SU-DHL-6 (cell line): ENCODE measurements around the gene ZFR2.

Experiments used
- H2AFZ ChIP-seq: fragments of 200-600 bp; sonication (generic); 2 replicates; pipeline ENCODE4 v1.6.1; 2014; ENCODE audit warnings: low read depth, mild to moderate bottlenecking, moderate library complexity, mixed read lengths, antibody characterized with exemption, low read length; ENCODE audit not compliant: severe bottlenecking
- H3F3A ChIP-seq: fragments of 200-600 bp; shearing (Covaris generic); 2 replicates; pipeline ENCODE4 v1.6.0; 2016; ENCODE audit warnings: antibody characterized with exemption, mild to moderate bottlenecking; ENCODE audit not compliant: insufficient read depth
- H3K27ac ChIP-seq: fragments of 200-600 bp; sonication (generic); 2 replicates; pipeline ENCODE4 v1.5.1; 2016; ENCODE audit warnings: low read depth, mild to moderate bottlenecking, low read length, moderate library complexity, mixed read lengths
- H3K27me3 ChIP-seq: fragments of 200-600 bp; sonication (generic), shearing (Covaris generic); 2 replicates; pipeline ENCODE4 v1.6.0; 2014; ENCODE audit warnings: mild to moderate bottlenecking, low read length
- H3K36me3 ChIP-seq: fragments of 200-600 bp; sonication (generic); 2 replicates; pipeline ENCODE4 v1.6.1; 2014; ENCODE audit warnings: mild to moderate bottlenecking, low read length, mixed read lengths
- H3K4me2 ChIP-seq: fragments of 300-600, 200-600 bp; shearing (Covaris generic), sonication (generic); 2 replicates; pipeline ENCODE4 v1.6.0; 2014; ENCODE audit warnings: low read length, low read depth, mild to moderate bottlenecking; ENCODE audit not compliant: poor library complexity, severe bottlenecking
- H3K4me3 ChIP-seq: fragments of 200-600 bp; sonication (generic); 2 replicates; pipeline ENCODE4 v1.5.1; 2014; ENCODE audit warnings: antibody characterized with exemption, low read length, mild to moderate bottlenecking, mixed read lengths; ENCODE audit not compliant: insufficient read depth, poor library complexity, severe bottlenecking
- H3K79me2 ChIP-seq: fragments of 200-600 bp; sonication (generic); 2 replicates; pipeline ENCODE4 v1.6.1; 2014; ENCODE audit warnings: mild to moderate bottlenecking, low read length, moderate library complexity; ENCODE audit not compliant: insufficient read depth
- H3K9ac ChIP-seq: fragments of 200-600 bp; sonication (generic); 2 replicates; pipeline ENCODE4 v1.7.0; 2014; ENCODE audit warnings: mild to moderate bottlenecking, low read length
- H3K9me2 ChIP-seq: fragments of 200-600 bp; sonication (generic); replicated peaks from 2 replicates; pipeline ENCODE4 v1.6.1; 2014; ENCODE audit warnings: low read length; ENCODE audit not compliant: insufficient read depth
- H3K9me3 ChIP-seq: fragments of 200-600 bp; sonication (generic); 2 replicates; pipeline ENCODE4 v1.6.1; 2014; ENCODE audit warnings: low read length, mixed read lengths; ENCODE audit not compliant: insufficient read depth
- H4K20me1 ChIP-seq: fragments of 200-600 bp; sonication (generic); 2 replicates; pipeline ENCODE4 v1.6.1; 2014; ENCODE audit warnings: low read depth, mild to moderate bottlenecking, antibody characterized with exemption, low read length, moderate library complexity, mixed read lengths
- CTCF ChIP-seq: fragments of 200-600 bp; sonication (generic); IDR thresholded peaks from one replicate; pipeline ENCODE4 v1.5.1; 2017; ENCODE audit warnings: antibody characterized with exemption, mild to moderate bottlenecking, low read length, moderate library complexity; ENCODE audit not compliant: insufficient read depth, poor library complexity, severe bottlenecking
- EZH2phosphoT487 ChIP-seq: fragments of 200-600 bp; sonication (generic), shearing (Covaris generic); conservative IDR thresholded peaks from 2 replicates; pipeline ENCODE4 v1.6.1; 2018; ENCODE audit warnings: mild to moderate bottlenecking, antibody characterized with exemption, low read length, moderate library complexity, mixed read lengths

The ZFR2 gene

GRCh38 chr19:3840804-3841203 lies 28.0 kb downstream of the ZFR2 start:
- no peaks in the 10 kb centered on the region for H3K79me2 ChIP-seq
- no peaks in the 10 kb centered on the region for H3K27me3 ChIP-seq
- H4K20me1 ChIP-seq, result no peaks in the 10 kb centered on the region
- no peaks in the 10 kb centered on the region for H3K9me2 ChIP-seq
- TF ChIP-seq EZH2phosphoT487 (no peak), CTCF (no peak)
- no peak overlapping the region for H2AFZ ChIP-seq
- no peak overlapping the region for H3K9ac ChIP-seq
- no peak overlapping the region for H3K27ac ChIP-seq
- H3K9me3 ChIP-seq, result peaks cover 10% of the 10 kb centered on the region; the same call in 1 of the 2 replicates
- H3K36me3 ChIP-seq, result no peaks in the 10 kb centered on the region
- no peaks in the 10 kb centered on the region for H3F3A ChIP-seq
- H3K4me3 ChIP-seq, result no peak overlapping the region
- no peak overlapping the region for H3K4me2 ChIP-seq

- Histone ChIP-seq H3K4me3 (no peak overlapping the region), H3K79me2 (no peaks in the 10 kb centered on the region), H4K20me1 (no peaks in the 10 kb centered on the region), H3K4me2 (no peak overlapping the region), H3K27me3 (no peaks in the 10 kb centered on the region), H3K9ac (no peak overlapping the region), H3K36me3 (no peaks in the 10 kb centered on the region), H2AFZ (no peak overlapping the region), H3F3A (no peaks in the 10 kb centered on the region), H3K9me3 (peaks cover 10% of the 10 kb centered on the region; the same call in 1 of the 2 replicates), H3K9me2 (no peaks in the 10 kb centered on the region), H3K27ac (no peak overlapping the region)
- TF ChIP-seq CTCF, result no peak
- no peak for TF ChIP-seq EZH2phosphoT487
These were observed 28.9 kb downstream of the ZFR2 start for GRCh38 chr19:3839941-3840340.

GRCh38 chr19:3838661-3839060 lies 30.2 kb downstream of the ZFR2 start:
- H3K27ac ChIP-seq, result no peak overlapping the region
- H3K27me3 ChIP-seq, result no peaks in the 10 kb centered on the region
- H3F3A ChIP-seq, result no peaks in the 10 kb centered on the region
- no peak overlapping the region for H2AFZ ChIP-seq
- H3K79me2 ChIP-seq, result no peaks in the 10 kb centered on the region
- H3K9me3 ChIP-seq, result peaks cover 10% of the 10 kb centered on the region; the same call in 1 of the 2 replicates
- H3K4me3 ChIP-seq, result no peak overlapping the region
- no peaks in the 10 kb centered on the region for H3K36me3 ChIP-seq
- H3K9ac ChIP-seq, result no peak overlapping the region
- H4K20me1 ChIP-seq, result no peaks in the 10 kb centered on the region
- no peak for TF ChIP-seq CTCF
- TF ChIP-seq EZH2phosphoT487, result no peak
- no peak overlapping the region for H3K4me2 ChIP-seq
- H3K9me2 ChIP-seq, result no peaks in the 10 kb centered on the region
